Glutamatergic neuron (in vitro differentiated cells): Measurements from ENCODE around the gene RBSN. TPM values are rescaled to one million over a fixed set of nuclear protein-coding genes. Genes with fewer than 3 reads are reported as not detected.

ENCODE experiments used
- DNase-seq: peaks from one replicate; pipeline ENCODE4 v3.0.0; 2022
- H3K27ac Mint-ChIP-seq: one replicate; pipeline ENCODE4 v1.8.0; 2020; ENCODE audit warnings: mild to moderate bottlenecking, mixed read lengths, inconsistent platforms; ENCODE audit not compliant: unreplicated experiment
- H3K27me3 Mint-ChIP-seq: one replicate; pipeline ENCODE4 v1.8.0; 2020; ENCODE audit warnings: mild to moderate bottlenecking, moderate library complexity, mixed read lengths, inconsistent platforms; ENCODE audit not compliant: unreplicated experiment
- H3K36me3 Mint-ChIP-seq: one replicate; pipeline ENCODE4 v1.8.0; 2020; ENCODE audit warnings: mild to moderate bottlenecking, mixed read lengths, inconsistent platforms; ENCODE audit not compliant: unreplicated experiment
- H3K4me1 Mint-ChIP-seq: one replicate; pipeline ENCODE4 v1.8.0; 2020; ENCODE audit warnings: mild to moderate bottlenecking, low read depth, mixed read lengths, inconsistent platforms; ENCODE audit not compliant: unreplicated experiment
- H3K4me3 Mint-ChIP-seq: one replicate; pipeline ENCODE4 v1.8.0; 2020; ENCODE audit warnings: mild to moderate bottlenecking, mixed read lengths, inconsistent platforms; ENCODE audit not compliant: unreplicated experiment
- H3K9me3 Mint-ChIP-seq: one replicate; pipeline ENCODE4 v1.8.0; 2020; ENCODE audit warnings: mild to moderate bottlenecking, moderate library complexity, mixed read lengths, inconsistent platforms; ENCODE audit not compliant: unreplicated experiment
- total RNA-seq: library from RNA; stranded (reverse); fragmentation: NEBNext Ultra II Directional; extraction: Animal tissue kit (Norgen Biotek cat#: 25700); gene quantifications from one replicate; pipeline ENCODE4 v1.2.1, GENCODE V29; 2021; ENCODE audit not compliant: unreplicated experiment
- TF ChIP-seq, protein P1 (sequence below): fragments of 200-600 bp; sonication (generic); IDR thresholded peaks from one replicate; pipeline ENCODE4 v1.5.0; 2021; ENCODE audit not compliant: partially characterized antibody, unreplicated experiment

RBSN gene
- total RNA-seq, 1 donor from 2014 or later, result 29.4 TPM

DNA sequence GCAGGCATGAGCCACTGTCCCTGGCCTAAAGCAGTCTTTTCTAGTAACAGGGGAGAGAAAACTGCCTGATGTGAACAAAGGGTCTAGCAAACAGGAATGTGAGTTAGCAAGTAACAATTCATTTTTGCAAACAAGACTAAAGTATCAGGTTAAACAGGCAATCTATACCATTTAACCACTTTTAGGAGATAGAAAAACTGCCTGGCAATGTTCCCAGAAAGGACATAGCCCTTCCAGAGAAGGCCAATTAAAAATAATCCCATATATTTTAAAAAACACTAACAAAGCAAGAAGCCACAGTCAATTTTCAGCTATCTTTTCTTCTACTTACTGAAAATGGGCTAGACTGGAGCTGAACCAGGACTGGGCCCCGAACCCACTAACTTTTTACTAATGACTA lies 6.3 kb downstream of the RBSN start:
- H3K27ac Mint-ChIP-seq, result no peak overlapping the region
- peaks cover 1% of the 10 kb centered on the region for H3K4me1 Mint-ChIP-seq
- peaks cover 1% of the 10 kb centered on the region for H3K9me3 Mint-ChIP-seq
- no peaks in the 10 kb centered on the region for H3K27me3 Mint-ChIP-seq
- peaks cover 4% of the 10 kb centered on the region for H3K36me3 Mint-ChIP-seq
- no peak overlapping the region for H3K4me3 Mint-ChIP-seq
- DNase-seq, result no peak
- TF ChIP-seq, protein P1, sequence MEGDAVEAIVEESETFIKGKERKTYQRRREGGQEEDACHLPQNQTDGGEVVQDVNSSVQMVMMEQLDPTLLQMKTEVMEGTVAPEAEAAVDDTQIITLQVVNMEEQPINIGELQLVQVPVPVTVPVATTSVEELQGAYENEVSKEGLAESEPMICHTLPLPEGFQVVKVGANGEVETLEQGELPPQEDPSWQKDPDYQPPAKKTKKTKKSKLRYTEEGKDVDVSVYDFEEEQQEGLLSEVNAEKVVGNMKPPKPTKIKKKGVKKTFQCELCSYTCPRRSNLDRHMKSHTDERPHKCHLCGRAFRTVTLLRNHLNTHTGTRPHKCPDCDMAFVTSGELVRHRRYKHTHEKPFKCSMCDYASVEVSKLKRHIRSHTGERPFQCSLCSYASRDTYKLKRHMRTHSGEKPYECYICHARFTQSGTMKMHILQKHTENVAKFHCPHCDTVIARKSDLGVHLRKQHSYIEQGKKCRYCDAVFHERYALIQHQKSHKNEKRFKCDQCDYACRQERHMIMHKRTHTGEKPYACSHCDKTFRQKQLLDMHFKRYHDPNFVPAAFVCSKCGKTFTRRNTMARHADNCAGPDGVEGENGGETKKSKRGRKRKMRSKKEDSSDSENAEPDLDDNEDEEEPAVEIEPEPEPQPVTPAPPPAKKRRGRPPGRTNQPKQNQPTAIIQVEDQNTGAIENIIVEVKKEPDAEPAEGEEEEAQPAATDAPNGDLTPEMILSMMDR, result no peak

DNA sequence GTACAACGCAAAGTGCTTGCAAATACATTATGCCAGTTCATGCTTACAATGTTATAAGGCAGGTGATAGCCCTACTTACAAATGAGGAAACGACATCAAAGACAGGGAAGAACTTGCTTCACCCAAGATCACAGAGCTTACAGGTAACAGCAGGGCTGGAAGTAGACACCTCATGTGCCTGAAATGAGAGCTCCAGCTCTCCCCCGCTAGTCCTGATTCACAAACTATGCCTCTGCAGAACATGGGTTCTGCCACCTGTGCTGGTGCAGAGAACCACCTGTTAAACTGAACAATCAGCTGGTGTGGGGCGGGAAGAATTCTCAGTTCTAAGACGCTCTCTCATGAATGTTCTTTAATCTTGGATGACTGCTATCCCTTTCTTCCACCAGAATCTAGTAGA lies 7.4 kb downstream of the RBSN start:
- peaks cover 1% of the 10 kb centered on the region for H3K9me3 Mint-ChIP-seq
- DNase-seq, result no peak
- H3K27me3 Mint-ChIP-seq, result no peaks in the 10 kb centered on the region
- H3K4me1 Mint-ChIP-seq, result no peaks in the 10 kb centered on the region
- H3K36me3 Mint-ChIP-seq, result peaks cover 4% of the 10 kb centered on the region
- H3K4me3 Mint-ChIP-seq, result no peak overlapping the region
- H3K27ac Mint-ChIP-seq, result no peak overlapping the region
- TF ChIP-seq, protein P1, result no peak

DNA sequence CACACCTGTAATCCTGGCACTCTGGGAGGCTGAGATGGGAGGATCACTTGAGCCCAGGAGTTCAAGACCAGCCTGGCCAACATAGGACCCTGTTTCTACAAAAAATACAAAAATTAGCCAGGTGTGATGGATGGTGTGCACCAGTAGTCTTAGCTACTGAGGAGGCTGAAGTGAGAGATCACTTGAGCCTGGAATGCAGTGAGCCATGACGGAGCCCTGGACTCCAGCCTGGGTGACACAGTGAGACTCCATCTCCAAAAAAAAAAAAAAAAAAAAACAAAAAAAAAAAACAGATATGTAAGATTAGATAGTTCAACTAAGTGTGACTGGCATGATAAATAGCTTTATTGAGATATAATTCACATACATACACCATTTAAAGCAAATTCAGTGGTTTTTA lies 9.7 kb downstream of the RBSN start:
- Mint-ChIP-seq H3K27ac (no peak overlapping the region), H3K4me1 (no peaks in the 10 kb centered on the region), H3K9me3 (peaks cover 1% of the 10 kb centered on the region), H3K4me3 (no peak overlapping the region), H3K27me3 (no peaks in the 10 kb centered on the region), H3K36me3 (peaks cover 4% of the 10 kb centered on the region)
- DNase-seq, result no peak
- TF ChIP-seq, protein P1, result no peak

DNA sequence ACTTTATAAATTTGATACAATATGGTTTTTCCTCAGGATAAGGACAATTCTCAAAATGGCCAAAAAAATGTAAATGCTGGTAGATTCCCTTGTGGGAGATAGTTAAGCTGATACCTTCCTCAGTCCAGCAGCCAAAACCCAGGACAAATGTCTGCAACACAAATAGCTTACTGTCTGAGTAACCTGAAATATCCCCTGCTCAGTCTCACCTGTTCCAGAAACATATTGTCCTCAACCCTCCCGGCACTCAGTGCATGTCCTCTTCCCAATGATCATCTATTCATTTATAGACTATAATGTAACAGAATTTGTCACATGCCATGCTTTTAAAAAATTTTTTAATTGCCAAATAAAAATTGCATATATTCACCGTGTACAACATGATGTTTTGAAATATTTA lies 12.2 kb downstream of the RBSN start:
- no peak overlapping the region for H3K4me3 Mint-ChIP-seq
- no peaks in the 10 kb centered on the region for H3K4me1 Mint-ChIP-seq

DNA sequence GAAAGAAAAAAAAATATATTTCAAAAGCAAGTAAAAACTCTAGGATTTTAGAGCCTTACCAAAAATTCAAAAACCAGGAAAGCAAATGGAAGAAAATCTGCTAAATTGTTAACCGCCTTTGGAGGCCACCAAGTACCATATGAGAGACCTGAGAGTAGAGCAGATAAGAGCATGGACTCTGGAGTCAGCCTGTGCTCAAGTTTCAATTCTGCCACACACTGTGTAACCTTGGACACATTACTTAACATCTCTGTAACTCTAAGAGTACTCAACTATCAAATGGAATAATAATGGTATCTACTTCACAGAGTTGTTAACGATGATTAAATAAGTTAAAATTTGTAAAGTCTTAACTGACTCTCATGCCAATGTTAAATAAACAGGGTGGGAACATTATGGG lies 12.7 kb downstream of the RBSN start:
- H3K36me3 Mint-ChIP-seq, result peaks cover 13% of the 10 kb centered on the region
- TF ChIP-seq, protein P1, result no peak
- H3K4me1 Mint-ChIP-seq, result no peaks in the 10 kb centered on the region
- peaks cover 1% of the 10 kb centered on the region for H3K9me3 Mint-ChIP-seq
- no peak for DNase-seq
- H3K27me3 Mint-ChIP-seq, result peaks cover 2% of the 10 kb centered on the region
- H3K4me3 Mint-ChIP-seq, result no peak overlapping the region
- H3K27ac Mint-ChIP-seq, result no peak overlapping the region

More for the DNA sequence above, 12.2 kb downstream of the RBSN start:
- Mint-ChIP-seq H3K27ac (no peak overlapping the region), H3K27me3 (peaks cover 2% of the 10 kb centered on the region), H3K9me3 (peaks cover 1% of the 10 kb centered on the region), H3K36me3 (peaks cover 9% of the 10 kb centered on the region)
- TF ChIP-seq, protein P1, result no peak
- DNase-seq, result no peak
